HG02571 (cell line): Measurements from ENCODE around the gene TGIF2.
"Not testable (repeated sequence)": the region's sequence is repeated elsewhere in the genome, so short reads cannot be mapped to it uniquely, and the experiment has no call there.

Experiments used
- ATAC-seq: cut with Tn5 transposase; IDR thresholded peaks from one replicate; pipeline ENCODE4 v1.9.1; 2021; ENCODE audit warnings: mild to moderate bottlenecking, moderate library complexity; ENCODE audit not compliant: unreplicated experiment

TGIF2 gene

DNA sequence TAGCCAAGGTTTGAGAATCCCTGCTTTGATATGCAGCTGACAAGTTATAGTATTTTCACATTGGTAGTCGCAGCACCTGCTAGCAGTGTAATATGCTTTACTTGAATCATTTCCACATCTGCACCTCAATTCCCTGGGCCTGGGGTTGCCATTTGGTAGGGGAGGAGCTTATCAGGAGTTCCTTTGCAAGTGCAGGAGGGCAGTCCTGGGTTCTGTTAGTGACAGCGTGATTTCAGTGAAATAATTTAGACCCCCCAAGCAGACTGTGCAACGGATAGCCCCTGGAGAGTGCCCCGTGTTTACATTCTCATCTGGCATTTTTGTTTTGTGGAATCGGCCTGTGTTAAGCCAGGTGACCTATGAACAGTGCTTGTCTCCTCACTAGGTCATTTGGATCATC lies 38.2 kb downstream of the TGIF2 start:
- ATAC-seq: no peak

DNA sequence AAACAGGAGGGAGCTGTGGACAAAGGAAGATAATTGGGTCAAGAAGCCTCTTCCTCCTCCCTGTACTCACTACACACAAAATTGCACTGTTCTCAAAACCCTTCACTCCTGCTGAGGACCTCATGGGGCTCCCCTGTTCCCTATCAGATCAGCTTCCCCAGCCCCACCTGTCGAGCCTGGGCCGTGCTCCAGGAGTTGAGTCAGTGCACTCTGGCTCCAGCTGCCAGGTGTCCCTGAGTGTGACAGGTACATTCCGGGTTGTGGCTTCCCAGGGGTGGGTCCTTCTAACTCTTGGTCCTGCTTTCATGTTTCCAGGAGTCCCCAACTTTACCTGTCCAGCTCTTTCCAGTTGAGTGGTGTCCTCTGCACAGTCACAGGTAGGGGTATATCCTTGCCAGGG lies 40.6 kb downstream of the TGIF2 start:
- no peak for ATAC-seq

DNA sequence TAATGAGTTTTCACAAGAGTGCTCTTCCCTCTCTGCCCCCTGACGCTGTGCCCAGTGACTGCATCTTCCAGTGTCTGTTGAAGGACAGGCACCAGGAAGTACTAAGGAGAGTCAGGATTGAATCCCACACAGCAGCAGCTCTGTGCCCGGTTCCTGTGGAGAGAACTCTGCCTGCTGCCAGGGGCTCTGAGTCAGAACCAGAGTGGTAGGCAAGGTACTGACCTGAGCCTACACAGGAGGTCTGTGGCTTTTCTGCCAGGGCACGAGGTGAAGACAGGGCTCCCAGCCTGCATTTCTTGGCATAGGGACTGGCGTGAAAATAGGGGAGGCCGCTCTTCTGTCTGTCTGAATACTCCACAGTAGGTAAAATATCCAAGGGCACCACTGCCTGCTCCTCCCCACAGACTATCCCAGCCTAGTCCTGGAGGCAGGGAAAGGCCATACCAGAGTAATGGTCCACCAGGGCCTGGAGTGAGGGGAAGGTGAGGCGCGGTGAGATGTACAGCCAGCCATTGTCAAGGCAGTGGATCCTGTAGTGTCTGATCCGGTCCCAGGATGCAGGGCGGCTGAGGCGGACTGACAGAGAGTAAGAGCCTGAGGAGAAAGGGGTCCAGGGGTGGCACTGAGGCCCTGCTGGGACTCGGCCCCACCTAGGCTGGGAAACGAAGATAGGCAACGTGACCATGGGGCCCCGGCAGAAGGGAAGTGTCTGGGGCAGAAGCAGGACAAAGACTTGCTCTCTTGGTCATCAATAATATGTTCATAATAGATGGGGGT lies 41.6 kb downstream of the TGIF2 start:
- ATAC-seq: no peak

DNA sequence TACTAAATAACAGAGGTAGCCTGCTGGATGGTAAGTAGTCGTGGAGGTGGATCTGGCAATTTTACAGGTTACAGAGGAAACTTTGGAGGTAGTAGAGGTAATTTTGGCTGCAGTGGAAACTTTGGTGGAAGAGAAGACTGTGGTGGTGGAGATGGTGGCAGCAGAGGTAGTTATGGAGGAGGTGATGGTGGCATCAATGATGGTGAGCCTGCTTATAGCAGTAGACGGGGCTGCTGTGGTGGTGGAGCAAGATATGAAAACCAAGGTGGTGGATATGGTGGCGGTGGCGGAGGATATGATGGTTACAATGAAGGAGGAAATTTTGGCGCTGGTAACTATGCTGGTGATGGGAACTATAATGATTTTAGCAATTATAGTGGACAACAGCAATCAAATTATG lies 47.5 kb downstream of the TGIF2 start:
- no peak for ATAC-seq

DNA sequence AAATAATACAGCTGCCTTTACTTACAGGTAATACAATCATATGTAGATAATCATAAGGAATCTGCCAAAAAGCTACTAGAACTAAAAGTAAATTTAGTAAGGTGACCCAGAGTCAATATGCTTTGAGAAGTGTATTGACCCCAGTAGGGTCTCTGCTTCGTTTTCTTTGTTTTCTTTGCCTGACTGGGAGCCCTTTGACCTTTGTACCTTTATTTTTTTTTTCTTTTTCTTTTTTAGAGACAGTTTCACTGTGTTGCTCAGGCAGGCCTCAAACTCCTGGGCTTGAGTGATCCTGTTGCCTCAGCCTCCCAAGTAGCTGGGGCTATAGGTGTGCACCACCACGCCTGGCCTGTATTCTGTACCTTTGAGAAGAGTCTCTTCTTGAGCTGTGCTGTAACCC lies 50.0 kb downstream of the TGIF2 start:
- no peak for ATAC-seq

DNA sequence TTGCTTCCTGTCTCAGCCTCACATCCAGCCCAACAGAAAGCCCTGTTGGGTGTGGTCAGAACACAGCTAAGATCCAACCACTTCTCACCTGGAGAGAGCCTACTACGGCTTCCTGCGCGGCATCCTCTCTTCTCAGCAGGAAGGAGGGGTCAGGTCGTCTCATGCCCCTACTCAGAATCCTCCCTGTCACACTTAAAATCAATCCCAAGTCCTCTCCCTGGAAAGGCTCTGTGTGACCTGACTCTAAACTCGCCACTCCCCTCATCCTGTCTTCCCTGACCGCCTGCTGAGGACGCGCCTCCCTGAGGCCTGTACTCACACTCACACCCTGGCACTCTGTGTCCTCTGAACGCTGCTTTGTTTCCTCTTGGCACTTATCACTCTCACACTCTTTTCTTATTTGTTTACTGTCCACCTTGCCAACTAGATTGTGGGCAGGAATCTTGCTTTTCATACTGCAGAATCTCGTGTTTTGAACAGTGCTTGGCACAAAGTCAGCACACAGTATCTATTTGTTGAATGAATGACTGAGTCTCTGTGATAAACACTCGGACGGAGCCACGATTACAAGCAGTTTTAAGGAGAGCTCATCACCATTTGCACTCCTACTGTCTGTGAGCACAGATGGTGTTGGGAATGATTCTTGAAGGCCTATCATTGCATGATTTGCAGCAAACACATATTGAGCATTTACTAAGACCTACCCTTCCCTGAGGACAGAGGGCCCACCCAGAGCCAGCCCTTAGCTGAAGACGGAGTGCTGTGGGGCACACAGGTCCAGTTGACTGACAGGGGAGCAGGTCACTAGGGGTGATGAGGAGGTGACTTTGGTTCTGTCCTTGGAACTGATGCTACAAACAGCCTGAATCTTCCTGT lies 50.9 kb downstream of the TGIF2 start:
- no peak for ATAC-seq

DNA sequence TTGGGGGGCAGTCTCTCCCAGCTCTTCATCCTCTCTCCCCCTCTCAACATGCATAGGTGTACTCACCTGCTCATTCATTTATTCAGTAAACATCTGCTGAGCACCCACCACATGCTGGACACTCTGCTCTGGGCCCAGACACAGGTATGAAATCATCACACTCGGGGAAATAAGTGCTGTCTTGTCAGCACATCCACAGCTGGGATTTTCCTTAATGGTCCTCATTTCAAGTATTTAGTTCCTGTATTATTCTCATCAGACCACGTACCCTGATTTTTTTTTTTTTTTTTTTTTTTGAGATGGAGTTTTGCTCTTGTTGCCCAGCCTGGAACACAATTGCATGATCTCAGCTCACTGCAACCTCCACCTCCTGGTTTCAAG lies 51.5 kb downstream of the TGIF2 start:
- ATAC-seq: no peak

DNA sequence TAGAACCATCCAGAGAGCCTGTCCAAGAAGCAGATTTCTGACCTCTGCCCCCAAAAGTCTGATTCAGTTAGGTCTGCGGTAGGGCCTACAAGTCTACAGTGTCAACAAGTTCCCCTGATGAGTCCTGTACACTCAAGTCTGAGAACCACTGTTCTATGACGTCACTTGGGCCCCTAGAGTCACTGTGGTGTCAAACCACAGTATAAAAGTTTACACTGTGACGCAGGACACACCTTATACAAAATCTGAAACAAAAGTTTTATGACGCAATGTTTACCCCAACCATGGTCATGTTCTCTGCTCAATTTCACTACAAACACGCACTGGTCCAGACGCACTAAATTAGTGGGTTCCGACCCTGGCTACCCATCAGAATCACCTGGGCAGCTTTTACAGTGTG lies 54.7 kb downstream of the TGIF2 start:
- no peak for ATAC-seq

DNA sequence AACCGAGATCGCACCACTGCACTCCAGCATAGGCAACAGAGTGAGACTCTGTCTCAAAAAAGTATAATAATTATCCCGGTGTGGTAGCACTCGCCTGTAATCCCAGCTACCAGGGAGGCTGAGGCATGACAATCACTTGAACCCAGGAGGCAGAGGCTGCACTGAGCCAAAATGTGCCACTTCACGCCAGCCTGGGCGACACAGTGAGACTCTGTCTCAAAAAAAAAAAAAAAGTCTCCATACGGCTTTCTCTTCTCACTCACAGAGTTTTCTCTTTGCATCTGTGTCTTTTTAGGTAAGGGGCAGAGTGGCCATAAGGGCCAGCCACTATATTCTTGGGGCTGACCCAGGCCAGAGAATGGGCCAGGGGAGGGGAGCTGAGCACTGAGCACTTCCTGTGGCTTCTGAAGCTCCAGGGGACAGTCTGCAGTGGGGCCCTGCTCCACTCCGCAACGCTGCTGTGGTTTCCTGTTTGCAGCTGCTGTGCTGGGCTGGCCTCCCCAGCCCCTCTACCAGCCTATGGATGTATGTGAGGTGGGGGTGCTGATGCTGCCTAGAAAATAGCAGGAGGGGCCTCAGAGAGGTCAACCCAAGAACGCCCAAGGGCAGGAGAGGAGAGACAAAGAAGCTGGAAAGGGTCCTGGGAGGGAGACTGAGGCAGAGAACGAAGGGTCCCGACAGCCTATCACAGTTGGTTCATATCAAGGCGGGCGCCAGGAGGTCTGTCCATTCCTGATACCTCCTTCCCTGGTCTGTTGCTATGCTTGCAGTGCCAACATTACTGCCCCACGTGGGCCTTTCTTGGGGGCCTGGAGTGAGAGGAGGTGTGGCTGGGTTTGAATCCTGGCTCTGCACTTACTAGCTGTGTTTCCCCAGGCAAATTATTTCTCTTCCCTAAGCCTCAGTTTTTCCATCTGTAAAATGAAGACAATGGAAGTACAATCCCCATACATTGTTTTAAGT lies 56.6 kb downstream of the TGIF2 start:
- ATAC-seq: no peak

DNA sequence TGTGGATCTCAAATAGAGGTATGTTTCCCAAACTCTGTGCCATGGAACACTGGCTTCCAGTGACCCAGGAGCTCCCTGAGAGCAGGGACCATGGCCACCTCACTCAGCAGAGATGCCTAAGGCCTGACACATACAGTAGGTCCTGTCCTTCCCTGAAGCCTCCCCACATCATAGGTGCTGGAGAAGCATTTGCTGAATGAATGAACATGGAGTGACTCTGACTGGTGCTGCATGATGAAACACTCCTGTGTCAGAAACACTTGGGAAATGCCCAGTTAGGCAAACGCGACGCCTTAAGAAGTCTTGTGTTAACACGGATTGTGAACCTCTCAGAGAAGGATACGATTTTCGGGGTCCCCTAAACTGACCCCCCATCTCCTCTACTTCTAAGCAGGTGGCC lies 58.2 kb downstream of the TGIF2 start:
- ATAC-seq: no peak

DNA sequence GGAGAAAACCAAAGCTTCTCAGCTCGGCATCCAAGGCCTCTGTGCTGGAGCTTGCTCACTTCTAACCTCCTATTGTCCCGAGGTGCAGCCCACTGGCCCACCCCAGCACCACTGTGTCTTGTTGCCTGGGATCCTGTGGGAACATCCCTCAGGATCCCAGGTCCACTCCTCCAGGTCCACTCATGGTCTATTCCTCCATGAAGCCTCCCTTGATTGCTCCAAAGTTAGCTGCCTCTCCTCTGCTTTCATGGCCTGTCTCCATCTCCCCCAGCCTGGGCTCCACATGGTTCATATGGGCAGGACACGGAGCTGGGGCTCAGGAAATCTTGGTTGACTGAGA lies 58.7 kb downstream of the TGIF2 start:
- no peak for ATAC-seq

DNA sequence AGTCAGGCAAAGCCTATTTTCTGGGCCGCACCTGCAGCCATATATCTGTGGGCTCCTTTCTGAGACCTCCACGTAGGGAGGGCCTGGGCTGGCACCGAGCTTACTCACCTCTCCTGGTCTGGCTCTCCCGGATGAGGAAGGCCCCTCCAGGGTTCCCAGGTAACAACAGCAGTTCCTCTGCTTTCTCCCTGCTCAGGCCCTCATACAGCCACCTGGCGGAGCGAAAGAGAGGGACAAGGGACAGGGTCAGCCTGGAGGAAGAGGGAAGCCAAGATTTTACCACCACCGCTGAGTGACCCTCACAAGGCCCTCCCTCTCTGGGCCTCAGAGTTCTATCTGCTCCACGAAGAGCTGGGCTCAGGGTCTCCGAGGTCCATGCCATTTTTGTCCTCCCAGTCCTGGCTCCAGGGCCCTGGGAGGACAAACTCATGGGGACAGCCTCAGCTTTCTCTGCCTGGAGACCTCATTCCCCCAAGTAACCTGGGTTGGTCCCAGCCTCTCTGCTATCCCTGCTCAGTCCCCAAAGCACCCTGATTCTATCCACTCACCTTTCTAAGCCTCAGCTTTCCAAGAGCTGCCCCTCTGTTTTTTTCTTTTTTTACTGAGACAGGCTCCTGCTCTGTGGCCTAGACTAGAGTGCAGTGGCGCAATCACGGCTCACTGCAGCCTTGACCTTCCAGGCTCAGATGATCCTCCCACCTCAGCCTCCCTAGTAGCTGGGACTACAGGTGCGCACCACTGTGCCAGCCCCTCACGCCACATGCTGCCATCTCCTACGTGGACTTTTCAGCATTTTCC lies 59.3 kb downstream of the TGIF2 start:
- no peak for ATAC-seq

DNA sequence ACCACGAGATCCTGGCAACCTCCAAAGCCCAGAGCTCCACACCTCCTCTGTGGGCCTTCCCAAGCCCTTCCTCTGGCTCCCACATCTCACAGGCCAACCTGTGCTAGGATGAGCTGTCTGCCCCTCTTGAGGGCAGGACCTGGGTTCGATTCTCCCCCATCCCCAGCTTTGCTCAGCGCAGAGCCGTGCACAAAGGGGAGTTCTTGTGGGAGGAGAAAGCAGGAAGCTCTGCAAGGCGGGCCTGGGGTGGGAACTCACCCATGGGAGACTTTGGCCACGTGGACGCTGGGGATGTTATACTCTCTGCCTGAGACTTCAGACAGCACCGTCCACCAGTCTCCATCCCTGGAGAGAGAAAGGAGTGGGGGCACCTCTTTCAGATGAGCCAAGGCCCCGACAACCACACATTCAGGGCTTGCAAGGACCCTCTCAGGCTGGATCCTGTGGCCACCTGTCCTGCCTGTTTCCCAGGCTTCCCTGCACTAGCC lies 59.9 kb downstream of the TGIF2 start:
- no peak for ATAC-seq

DNA sequence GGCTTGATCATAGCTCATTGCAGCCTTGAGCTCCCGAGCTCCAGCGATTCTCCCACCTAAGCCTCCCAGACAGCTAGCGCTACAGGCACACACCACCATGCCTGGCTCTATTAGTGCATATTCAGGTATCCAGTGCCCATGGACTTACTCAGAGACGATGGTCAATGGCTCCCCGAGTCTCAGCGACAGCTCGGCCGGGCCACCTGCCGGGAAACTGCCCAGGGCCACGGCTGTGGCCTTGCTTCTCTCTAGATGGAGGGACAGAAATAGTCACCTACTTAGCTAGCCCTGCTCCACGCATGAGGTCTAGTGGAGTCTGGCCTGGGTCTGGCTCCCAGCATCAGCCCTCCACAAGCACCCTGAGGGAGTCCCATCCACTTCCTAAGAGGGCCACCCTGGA lies 60.9 kb downstream of the TGIF2 start:
- ATAC-seq: no peak

DNA sequence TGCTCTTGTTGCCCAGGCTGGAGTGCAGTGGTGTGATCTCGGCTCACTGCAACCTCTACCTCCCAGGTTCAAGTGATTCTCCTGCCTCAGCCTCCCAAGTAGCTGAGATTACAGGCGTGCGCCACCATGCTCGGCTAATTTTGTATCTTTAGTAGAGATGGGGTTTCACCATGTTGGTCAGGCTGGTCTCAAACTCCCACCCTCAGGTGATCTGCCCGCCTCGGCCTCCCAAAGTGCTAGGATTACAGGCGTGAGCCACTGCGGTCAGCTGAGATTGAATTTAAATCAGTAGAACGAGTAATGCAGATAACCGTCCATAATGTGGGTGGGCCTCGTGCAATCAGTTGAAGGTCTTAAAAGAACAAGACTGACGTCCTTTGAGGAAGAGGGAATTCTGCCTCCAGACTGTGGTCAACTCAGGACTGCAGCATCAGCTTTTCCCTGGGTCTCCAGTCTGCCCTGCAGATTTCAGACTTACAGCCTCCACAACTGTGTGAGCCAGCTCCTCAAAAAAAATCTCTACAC lies 65.5 kb downstream of the TGIF2 start:
- not testable (repeated sequence) for ATAC-seq

DNA sequence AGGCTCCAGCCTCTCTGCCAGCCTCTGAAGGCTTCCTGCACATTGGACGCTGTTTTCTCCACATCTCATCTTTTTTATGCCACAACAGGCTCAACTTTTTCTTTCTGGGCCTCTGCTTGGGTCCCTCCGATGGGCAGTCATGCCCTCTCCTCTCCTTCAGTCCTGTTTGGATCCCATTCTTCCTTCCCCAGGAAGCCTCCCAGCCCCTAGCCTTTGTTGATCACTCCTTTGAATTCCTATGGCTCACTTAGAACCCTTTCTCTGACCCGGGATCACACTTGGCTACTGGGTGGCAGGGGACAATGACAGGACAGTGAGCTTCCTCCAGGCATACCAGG lies 68.1 kb downstream of the TGIF2 start:
- ATAC-seq: no peak

DNA sequence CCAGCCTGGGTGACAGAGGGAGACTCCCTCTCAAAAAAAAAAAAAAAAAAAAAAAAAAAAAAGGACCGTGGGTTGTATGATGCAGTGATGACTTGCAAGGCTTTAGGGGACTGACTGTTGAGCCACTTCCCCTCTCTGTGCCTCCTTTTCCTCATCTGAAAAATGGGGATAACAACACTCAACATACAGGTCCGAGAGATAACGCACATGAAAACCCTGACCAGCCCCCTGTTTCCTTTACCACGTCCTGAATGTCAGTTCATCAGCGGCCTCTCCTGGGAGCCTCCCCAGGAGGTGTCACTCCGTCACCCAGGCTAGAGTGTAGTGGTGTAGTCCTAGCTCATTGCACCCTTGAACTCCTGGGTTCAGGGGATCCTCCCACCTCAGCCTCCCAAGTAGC lies 68.7 kb downstream of the TGIF2 start:
- ATAC-seq: no peak
